ACHN (cell line): ENCODE measurements around the gene ST14.

Experiments
- DNase-seq: peaks from one replicate; pipeline ENCODE4 v3.0.0-alpha.2; 2015
- in situ Hi-C: cut with HindIII; loops from 2 replicates; pipeline ENCODE4 v1.10.0; 2017; ENCODE audit warnings: low sequenced_read_pairs, low pct_ligation_motif_present, low pct_unique_long_range_greater_than_20kb

The ST14 gene

DNA sequence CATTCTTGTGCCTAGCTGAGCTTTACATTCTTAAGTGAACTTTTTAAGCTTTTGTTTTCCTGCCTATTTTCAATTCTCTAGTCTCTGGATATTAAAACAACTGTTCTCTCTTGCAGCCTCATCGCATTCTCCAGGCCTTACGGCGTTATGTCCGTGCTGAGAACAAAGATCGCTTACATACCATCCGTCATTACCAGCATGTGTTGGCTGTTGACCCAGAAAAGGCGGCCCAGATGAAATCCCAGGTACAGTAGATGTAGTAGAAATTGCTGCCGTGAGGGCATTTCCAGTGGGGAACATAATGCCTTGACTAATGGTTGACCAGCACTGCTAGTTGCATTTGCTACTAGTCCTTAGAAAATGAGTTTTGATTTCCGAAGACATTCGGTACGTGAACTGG is 29.7 kb upstream of the ST14 start:
- in situ Hi-C loops: loop anchor here (25.0 kb wide), 1 partner anchor 193 kb away; no protein-coding TSS in a partner anchor
- no peak for DNase-seq

DNA sequence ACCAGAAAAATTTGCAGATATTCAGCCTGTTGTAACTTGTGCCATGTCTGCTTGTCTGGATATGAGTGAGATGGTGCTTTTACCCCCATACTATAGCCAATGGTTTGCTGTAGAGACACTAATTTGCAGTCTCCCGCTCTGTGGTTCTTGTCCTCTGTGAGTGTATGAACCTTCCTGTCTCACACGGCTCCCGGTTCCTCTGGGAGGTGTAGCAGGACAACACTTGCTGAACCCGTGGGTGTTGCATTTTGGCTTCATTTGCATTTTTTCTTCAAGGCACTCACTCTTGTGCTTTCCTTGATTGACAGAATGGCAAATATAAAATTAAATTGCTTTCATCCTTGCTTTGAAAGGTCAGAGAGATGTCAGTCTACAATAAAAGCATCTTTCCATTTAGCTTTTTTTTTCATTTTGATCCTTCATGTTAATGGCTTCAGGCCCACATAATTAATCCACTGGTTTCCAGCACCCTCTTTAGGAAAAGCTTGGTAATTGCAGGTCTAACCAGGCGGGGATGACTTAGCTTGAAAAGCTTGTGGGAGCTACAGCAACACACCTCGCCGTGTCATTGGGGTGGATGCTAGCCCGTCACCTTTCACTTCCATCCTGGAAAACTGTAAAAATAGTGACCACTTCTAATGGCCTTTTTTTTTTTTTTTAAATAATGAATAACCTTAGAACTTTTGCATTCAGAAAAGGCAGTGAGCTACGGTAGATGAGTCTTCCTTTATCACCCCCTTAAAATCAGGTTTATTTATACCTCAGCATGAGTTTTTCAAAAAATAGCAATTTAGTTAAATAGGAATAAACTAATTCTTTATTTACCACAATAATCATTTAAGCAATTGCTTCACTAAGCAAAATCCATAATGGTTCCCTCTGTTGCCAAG is 27.4 kb upstream of the ST14 start:
- in situ Hi-C loops: loop anchor here (25.0 kb wide), 1 partner anchor 195 kb away; no protein-coding TSS in a partner anchor
- DNase-seq: peak; percentile 64

DNA sequence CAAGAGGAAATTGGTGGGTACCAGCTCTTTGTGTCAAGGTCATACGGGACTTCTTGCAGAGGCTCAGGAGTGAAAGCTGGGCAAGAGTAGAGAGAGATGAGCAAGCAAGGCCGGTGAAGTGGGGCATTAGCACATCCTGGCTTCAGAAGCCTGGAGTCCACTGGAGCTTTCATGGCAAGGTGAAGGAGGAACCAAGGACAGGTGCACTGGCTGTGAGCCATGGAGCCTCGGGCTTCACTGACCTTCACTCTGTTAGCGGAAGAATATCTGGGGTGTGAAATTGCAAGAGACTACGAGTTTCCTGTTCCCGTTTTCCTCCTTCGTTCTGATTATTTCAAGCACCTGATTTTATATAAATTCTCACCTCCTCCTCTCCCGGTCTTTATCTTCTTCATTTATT is 25.9 kb upstream of the ST14 start:
- in situ Hi-C loops: loop anchor here (25.0 kb wide), 1 partner anchor 196 kb away; no protein-coding TSS in a partner anchor
- no peak for DNase-seq

DNA sequence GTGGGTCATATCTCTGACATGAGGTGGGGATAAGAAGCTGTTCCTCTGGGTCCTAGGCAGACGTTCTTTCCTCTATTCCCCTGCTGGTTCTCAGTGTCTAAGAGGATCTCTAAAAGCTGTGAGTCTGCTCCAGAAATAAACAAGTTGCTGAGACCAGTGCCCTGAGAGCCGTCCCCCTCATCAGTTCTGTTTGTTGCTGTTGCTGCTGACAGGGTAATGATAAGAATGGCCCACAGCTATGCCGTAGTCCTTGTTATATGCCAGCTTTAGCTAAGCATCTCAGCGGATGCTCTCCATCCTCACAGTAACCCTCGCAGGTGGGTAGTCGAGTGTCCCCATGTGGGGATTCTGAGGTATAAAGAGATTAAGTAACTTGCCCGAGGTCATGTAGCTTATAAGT is 23.5 kb upstream of the ST14 start:
- DNase-seq: no peak
- in situ Hi-C loops: loop anchor here (25.0 kb wide), 1 partner anchor 199 kb away; no protein-coding TSS in a partner anchor

DNA sequence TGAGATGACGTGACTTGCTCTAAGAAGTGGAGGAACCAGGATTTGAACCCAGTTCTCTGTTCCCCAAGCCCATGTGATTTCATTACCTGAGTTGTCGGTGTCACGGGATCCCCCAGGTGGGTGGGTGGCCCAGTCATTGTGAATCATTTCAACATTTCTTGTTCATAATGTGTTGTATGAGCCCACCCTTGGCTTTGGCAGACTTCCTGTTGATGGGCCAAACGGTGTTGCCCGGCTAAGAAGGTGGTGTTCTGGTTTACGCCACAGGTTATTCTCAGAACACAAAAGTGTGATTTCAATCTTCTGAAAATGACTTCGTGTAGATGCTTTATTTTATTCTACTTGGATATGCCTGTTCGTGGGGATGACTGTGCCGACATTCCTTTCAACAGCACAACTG is 21.6 kb upstream of the ST14 start:
- in situ Hi-C loops: loop anchor here (25.0 kb wide), 1 partner anchor 201 kb away; no protein-coding TSS in a partner anchor
- no peak for DNase-seq

DNA sequence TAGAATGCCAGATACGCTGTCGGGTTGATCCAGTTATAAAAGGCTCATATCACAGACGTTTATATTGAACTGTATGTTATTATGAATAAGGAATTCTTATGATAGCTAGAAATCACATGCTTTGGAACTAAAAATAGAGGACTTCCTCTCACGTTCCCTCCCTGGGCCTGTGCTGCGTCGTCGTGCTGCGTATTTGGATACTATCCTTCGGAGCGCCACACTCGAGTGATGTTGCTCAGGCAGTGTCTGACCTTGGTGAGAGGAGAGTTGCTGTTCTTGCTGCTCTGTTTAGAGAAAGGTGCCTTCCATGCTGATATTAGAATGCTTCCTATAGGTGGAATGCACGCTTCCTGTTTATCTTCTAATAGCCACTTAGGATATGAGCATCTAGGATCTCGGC is 20.2 kb upstream of the ST14 start:
- DNase-seq: no peak
- in situ Hi-C loops: loop anchor here (25.0 kb wide), 1 partner anchor 202 kb away; no protein-coding TSS in a partner anchor

DNA sequence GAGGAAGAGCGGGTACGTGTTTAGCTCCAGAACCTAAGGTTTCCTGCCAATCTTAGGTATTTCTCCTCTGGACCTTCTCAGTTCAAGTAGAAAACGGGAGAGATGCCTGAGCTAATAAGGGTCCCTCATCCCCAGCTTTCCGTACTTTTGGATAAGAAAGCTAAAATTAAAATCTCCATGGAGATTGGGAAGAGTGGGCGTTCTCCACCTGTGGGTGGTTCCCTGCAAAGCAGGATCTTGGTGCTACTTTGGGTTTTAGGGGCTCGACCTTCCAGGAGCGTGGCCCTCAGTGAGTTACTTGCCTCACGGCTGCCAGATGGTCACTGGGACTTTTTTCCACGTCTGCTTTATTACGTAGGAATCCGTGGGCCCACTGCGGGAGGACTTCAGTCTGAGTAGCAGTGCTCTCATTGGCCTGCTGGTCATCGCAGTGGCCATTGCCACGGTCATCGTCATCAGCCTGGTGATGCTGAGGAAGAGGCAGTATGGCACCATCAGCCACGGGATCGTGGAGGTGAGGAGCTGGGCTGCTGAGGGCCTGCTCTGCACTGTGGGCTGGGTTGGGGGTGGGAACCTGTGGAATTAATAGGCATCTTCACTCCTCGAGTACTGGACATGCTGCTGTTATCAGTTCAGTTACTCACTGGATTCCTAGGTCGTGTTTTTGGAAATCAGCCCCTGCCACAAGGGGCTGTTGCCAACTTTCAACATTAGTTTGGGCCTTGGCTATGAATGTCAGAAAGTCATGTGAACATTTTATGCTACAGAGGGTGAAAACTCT is 17.8 kb upstream of the ST14 start:
- no peak for DNase-seq
- in situ Hi-C loops: loop anchor here (25.0 kb wide), 1 partner anchor 204 kb away; no protein-coding TSS in a partner anchor

DNA sequence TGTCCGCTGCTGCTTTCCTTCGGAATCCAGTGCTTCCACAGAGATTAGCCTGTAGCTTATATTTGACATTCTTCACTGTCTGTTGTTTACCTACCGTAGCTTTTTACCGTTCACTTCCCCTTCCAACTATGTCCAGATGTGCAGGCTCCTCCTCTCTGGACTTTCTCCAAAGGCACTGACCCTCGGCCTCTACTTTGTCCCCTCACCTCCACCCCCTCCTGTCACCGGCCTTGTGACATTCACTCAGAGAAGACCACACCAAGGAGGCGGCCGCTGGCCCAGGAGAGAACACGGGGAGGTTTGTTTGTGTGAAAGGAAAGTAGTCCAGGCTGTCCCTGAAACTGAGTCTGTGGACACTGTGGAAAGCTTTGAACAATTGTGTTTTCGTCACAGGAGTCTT is 15.4 kb upstream of the ST14 start:
- in situ Hi-C loops: loop anchor here (25.0 kb wide), 1 partner anchor 207 kb away; no protein-coding TSS in a partner anchor
- no peak for DNase-seq

DNA sequence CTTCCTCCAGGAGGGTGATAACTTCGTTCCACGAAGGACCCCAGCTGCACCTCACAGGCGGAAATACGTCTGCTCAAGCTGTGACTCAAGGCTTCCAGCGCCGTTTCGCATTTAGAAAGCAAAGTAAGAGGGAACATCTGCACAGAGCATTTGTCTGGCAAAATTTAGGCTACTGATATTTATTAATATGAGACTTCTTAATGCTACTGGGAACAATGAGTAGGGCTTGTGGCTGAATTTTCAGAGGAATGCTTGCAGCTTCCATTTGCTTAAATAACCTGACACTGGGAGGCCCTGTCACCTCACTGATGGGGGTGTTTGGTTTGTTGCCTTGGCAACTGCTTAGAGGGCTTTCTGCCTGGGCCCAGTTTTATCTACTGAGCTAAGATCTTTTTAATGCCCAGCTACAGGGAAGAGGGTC is 14.7 kb upstream of the ST14 start:
- in situ Hi-C loops: loop anchor here (25.0 kb wide), 1 partner anchor 208 kb away; no protein-coding TSS in a partner anchor
- no peak for DNase-seq

DNA sequence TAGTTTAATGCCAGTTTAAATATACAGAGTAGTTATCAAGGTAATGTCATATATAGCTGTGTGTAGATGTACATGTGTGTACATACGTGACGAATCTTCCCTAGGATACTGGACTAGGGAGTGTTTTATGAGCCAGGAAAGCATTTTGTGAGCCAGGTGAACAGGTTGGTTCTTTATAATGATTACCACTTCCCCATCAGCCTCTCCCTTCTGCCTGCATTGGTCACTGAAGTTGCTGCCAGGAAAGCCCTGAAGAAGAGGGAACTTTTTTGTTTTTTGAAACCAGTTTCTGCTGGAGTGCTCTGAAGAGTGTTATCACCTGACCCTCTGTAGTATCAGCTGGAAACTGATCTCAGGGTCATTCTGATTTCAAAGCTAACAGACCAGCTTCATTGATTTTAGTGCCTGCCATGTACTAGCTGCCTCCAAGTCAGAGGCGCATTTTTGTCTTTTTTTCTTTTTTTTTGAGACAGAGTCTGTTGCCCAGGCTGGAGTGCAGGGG is 14.2 kb upstream of the ST14 start:
- in situ Hi-C loops: loop anchor here (25.0 kb wide), 1 partner anchor 208 kb away; no protein-coding TSS in a partner anchor
- DNase-seq: no peak

DNA sequence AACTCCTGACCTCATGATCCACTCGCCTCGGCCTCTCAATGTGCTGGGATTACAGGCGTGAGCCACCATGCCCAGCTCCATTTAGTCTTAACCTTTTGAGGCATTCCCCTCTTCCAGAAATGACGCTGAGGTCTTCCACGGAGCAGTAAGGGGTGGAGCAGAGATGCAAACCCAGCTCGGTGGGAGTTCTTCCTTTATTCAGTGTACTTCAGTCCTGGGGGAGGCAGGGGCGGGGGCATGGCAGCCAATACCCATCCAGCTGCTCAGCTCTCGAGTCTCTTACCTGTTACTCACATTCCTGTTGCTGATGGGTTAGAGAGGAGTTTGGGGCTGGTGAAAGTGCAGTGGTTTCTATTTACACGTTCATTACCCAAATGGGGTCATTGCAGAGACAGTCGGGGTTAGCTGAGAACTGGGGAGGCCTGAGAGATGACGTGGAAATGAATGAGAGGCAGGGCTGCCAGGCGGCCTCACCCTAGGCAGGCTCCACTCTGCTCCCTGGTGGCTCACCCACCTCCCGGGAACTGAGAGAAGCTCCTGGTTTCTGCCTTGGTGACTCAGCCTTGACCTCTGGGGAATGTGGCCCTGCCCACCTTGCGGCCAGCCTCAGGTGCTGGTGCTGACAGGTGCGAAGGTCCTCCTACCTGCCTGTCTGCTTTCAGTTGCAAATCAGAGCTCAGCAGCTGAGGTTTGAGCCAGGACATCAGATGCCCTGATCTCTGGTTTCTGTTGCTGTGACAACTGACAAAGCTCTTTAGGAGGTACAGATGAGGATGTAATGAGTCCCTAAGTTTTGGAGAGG is 13.4 kb upstream of the ST14 start:
- in situ Hi-C loops: loop anchor here (25.0 kb wide), 1 partner anchor 209 kb away; no protein-coding TSS in a partner anchor
- DNase-seq: peak; percentile 48

DNA sequence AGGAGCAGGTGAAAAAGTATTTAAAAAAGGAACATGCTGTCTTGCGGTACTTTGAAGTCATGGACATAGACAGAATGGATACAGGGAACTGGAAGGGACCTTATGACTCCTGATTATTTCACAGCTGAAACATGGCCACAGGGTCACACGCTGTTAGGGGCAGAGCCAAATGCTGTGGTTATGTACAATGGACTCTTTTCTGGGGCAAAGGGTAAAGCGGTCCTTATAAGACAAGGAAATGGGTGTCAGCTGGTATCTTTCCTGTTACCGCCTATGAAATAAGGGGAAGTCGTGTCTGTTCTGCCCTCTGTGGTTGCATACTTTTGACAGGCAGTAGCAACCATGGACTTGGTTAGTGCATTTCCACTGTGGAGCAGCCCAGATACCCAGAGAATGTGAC is 12.8 kb upstream of the ST14 start:
- no peak for DNase-seq
- in situ Hi-C loops: loop anchor here (25.0 kb wide), 1 partner anchor 209 kb away; no protein-coding TSS in a partner anchor

DNA sequence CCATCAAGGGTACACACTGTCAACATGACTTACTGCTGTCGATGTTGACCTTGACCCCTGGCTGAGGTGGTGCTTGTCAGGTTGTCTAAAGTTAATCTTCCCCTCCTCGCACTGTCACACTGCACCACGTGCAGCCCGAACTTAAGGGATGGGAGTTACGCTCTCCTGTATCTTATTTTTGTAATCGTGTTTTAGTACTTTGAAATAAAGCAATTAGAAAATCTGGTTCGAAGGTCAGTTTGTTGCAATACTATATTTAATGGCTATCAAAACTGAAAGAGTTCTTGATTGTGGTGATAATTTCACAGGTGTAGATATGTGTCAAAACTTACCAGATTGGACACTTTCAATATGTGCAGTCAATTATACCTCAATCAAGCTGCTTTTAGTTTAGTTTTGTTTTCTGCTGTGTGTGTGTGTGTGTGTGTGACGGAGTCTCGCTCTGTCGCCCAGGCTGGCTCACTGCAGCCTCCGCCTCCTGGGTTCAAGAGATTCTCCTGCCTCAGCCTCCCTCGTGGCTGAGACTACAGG is 10.7 kb upstream of the ST14 start:
- no peak for DNase-seq
- in situ Hi-C loops: loop anchor here (25.0 kb wide), 1 partner anchor 212 kb away; no protein-coding TSS in a partner anchor

DNA sequence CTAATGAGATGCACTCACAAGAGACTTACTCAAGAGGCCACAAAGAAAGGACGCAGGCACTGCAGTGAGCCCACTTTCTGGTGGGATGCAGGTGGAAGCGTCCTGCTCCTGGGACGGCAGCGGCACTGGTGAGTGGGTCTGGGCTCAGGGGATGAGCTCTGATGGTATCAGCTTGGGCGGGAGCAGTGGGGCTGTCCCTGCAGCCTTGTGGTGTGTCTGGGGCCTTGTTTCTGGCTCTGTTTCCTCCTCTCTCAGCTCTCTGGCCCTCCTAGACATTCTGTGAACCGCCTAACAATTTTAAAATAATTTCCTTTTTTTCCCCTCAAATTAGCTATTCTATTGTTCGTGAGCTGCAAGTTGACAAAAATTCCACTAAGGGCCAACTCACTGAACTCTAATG is 8.8 kb upstream of the ST14 start:
- in situ Hi-C loops: no loop called here
- DNase-seq: no peak

DNA sequence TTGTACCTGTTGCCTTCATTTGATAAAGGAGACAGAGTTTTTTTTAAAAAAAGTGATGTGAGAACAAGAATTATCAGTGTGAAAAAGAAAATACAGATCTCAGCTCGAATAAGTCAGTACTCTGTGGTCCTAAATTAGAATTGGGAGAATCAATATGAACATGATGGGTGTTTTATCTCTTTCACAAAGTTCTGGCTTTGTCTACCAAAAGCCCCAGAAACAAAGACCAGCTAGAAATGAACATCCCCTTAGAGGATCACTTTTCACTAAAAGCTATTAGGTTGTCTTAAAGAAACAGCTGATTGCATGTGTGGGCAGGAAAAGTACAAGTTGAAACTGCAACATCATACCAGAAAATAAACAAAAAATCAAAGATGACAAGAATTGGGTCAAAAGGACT is 8.4 kb upstream of the ST14 start:
- in situ Hi-C loops: no loop called here
- no peak for DNase-seq

DNA sequence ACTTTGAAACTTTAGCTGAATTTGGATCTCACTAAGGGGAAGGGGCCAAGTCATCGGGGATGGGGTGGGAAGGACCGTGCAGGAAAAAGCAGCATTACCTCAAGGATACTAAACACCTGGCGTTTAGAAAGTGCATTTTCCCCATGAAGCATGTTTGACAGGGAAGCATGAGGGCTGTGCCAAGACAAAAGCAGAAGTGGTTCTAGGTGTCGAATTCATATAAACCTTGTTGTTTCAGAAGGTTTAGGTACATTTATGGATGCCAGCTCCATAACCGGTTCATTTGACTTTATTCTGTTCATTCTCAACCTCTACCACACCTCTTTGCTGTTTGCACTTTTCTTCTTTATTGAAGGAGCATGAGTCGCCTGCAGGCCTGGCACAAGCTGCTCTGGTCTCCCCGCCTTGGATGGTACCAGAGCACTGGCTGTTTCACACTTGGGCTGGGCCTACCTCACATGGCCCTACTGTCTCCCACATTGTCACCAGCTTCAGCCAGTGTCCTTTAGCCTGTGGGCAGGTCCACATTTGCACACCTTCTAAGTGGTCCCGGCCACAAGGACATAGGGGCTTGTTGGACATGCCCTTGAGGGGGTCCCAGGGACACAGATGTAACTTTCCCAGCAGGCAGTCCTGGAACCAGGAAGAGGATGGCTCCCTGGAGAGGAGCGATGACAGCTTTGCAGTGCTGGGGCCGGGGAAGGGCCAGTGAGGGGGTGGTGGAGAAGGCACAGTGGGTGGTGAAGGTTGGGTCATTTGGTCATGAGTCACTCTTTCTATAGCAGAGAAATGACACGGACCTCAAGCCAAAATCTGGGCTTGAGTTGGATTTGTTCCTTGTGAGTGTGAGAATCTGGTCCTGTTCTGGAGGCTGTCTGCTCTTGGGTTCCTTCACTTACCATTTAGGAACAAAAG is 3.2 kb upstream of the ST14 start:
- no peak for DNase-seq
- in situ Hi-C loops: no loop called here

DNA sequence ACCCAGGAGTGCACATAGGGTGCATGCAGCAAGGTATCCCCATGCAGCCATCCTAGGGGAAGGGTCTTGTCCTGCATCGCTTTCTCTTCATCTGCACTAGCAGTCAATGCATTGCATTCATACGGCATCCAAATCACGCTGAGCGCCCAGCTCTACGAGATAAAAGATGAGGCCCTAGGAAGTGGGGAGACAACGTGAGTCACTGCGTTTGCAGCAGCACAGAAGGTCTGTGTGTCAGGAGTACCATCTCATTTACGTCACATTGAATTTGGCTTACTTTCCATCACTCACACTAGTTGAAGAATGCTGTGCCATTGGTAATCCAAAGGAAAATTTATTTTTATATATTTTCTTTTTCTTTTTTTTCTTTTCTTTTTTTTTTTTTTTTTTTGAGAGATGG is 2.5 kb upstream of the ST14 start:
- in situ Hi-C loops: no loop called here
- DNase-seq: no peak
